ENCODE data around the gene NAP1L1. TPM values are rescaled to one million over a fixed set of nuclear protein-coding genes. Genes with fewer than 3 reads are reported as not detected.

Gene NAP1L1
- total RNA-seq, 1 donor from 2014 or later = 1,539 TPM

DNA sequence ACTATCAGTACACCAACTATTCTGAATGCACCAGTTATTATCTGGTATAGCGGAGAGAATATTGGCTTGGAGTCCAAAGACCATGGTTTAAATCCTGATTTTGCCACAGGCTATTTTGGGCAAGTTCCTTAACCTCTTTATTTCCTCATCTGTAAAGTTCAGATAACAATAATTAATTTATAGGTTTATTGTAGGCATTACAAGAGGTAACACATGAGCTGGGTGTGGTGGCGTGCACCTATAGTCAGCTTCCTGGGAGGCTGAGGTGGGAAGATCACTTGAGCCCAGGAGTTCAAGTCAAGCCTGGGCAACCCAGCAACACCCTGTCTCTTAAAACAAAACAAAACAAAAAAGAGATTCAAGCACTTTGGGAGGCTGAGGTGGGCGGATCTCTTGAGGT is 76.1 kb downstream of the NAP1L1 start:
- no peaks in the 10 kb centered on the region for H3K27me3 ChIP-seq
- H3K36me3 ChIP-seq = no peaks in the 10 kb centered on the region
- no peak for TF ChIP-seq CTCF (IDR thresholded peaks at IDR 0.05)
- no peak for TF ChIP-seq EZH2phosphoT487 (IDR thresholded peaks at IDR 0.05)
- no peak for TF ChIP-seq EZH2 (IDR thresholded peaks at IDR 0.05)
- H3K4me1 ChIP-seq = peaks cover 10% of the 10 kb centered on the region
- no peaks in the 10 kb centered on the region for H3F3A ChIP-seq (ENCODE audit: low read depth)
- no peak overlapping the region for H3K4me3 Mint-ChIP-seq
- peaks cover 12% of the 10 kb centered on the region for H3K9me3 Mint-ChIP-seq
- no peaks in the 10 kb centered on the region for H3K79me2 ChIP-seq (ENCODE audit: low read depth)
- no peak overlapping the region for H3K4me3 ChIP-seq
- no peak overlapping the region for H2AFZ ChIP-seq (replicated peaks)
- no peaks in the 10 kb centered on the region for H3K9me3 ChIP-seq (ENCODE audit: low read depth)
- peaks cover 1% of the 10 kb centered on the region for H3K36me3 Mint-ChIP-seq
- H3K9ac ChIP-seq = no peak overlapping the region
- no peak overlapping the region for H3K27ac Mint-ChIP-seq
- no peaks in the 10 kb centered on the region for H4K20me1 ChIP-seq (ENCODE audit: low read depth)
- no peak for DNase-seq (ENCODE audit: low spot score)
- no peak overlapping the region for H3K27ac ChIP-seq
- H3K27me3 Mint-ChIP-seq (ENCODE audit: insufficient read depth, low read depth) = peaks cover 8% of the 10 kb centered on the region
- H3K4me2 ChIP-seq = no peak overlapping the region
- peaks cover 11% of the 10 kb centered on the region for H3K4me1 Mint-ChIP-seq

DNA sequence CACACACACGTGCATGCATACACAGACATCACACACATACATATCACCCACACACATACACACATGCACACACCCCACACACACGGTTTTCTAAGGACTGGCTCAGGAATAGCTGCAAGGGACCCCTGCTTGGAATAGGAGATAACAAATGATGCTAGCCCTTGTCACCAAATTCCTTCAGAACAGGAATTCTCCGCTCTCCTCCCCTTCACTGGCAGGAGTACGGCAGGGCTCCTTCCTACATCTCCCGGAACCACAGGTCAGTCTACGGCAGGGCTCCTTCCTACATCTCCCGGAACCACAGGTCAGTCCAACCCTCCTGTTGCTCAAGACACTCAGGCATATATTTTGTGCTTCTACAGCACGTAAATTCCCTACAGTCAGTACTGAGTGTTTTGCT is 76.8 kb downstream of the NAP1L1 start:
- Mint-ChIP-seq H3K27me3 (ENCODE audit: insufficient read depth, low read depth) (peaks cover 8% of the 10 kb centered on the region), H3K27ac (no peak overlapping the region), H3K4me1 (peaks cover 13% of the 10 kb centered on the region), H3K9me3 (peaks cover 14% of the 10 kb centered on the region), H3K4me3 (no peak overlapping the region), H3K36me3 (peaks cover 1% of the 10 kb centered on the region)
- TF ChIP-seq CTCF (IDR thresholded peaks at IDR 0.05) = no peak
- TF ChIP-seq EZH2phosphoT487 (IDR thresholded peaks at IDR 0.05) = no peak
- TF ChIP-seq EZH2 (IDR thresholded peaks at IDR 0.05) = no peak
- no peak overlapping the region for H3K9ac ChIP-seq
- no peak overlapping the region for H3K4me2 ChIP-seq
- H2AFZ ChIP-seq (replicated peaks) = no peak overlapping the region
- H3K36me3 ChIP-seq = no peaks in the 10 kb centered on the region
- H3K79me2 ChIP-seq (ENCODE audit: low read depth) = no peaks in the 10 kb centered on the region
- DNase-seq (ENCODE audit: low spot score) = peak; percentile 26
- no peaks in the 10 kb centered on the region for H4K20me1 ChIP-seq (ENCODE audit: low read depth)
- peaks cover 10% of the 10 kb centered on the region for H3K4me1 ChIP-seq
- no peak overlapping the region for H3K4me3 ChIP-seq
- H3F3A ChIP-seq (ENCODE audit: low read depth) = no peaks in the 10 kb centered on the region
- H3K9me3 ChIP-seq (ENCODE audit: low read depth) = no peaks in the 10 kb centered on the region
- H3K27ac ChIP-seq = no peak overlapping the region
- no peaks in the 10 kb centered on the region for H3K27me3 ChIP-seq

DNA sequence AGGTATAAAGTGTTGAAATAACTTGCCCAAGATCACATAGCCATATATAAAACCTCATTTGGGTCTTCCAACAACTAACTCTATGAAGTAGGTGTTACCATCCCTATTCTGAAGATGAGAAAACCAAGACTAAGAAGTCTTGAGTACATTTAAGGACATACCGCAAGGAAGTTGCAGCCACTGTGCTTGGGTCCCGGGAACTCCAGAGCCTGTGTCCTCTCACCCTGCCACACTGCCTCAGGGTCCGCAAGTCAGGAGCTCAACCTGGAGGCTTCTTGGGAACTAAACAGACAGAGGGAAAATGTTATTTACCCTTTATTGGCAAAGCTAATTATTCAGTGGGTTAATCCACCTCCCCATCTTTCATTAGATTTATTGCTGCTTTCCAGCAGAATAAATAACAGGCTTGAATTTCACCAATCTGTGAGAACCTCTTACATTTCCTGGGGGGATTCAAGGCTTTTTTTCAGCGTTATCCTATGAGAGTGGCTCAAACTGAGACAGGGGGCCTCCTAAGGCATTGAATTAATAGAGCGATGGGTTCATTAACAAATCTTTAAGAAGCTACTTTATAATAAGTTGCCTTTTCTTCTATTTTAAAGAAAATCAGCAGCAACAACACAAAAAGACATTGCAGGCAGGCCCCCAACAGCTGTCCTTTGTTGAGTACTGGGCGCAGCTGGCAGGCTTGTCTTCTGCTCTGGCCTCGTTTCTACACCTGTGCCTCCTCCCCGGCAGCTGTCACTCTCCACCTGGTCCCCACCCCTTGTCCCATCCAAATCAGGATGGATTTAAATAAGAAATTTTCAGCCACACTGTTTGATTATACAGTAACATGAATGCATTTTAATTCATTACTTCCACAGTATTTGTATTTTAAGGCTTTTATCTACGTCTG is 78.2 kb downstream of the NAP1L1 start:
- TF ChIP-seq EZH2 (IDR thresholded peaks at IDR 0.05) (no peak), CTCF (IDR thresholded peaks at IDR 0.05) (no peak), EZH2phosphoT487 (IDR thresholded peaks at IDR 0.05) (no peak)
- H3K27me3 Mint-ChIP-seq (ENCODE audit: insufficient read depth, low read depth) = peaks cover 5% of the 10 kb centered on the region
- Histone ChIP-seq H3K4me3 (no peak overlapping the region), H3K79me2 (ENCODE audit: low read depth) (no peaks in the 10 kb centered on the region), H2AFZ (replicated peaks) (no peak overlapping the region), H3K9me3 (ENCODE audit: low read depth) (no peaks in the 10 kb centered on the region), H3K9ac (no peak overlapping the region), H4K20me1 (ENCODE audit: low read depth) (no peaks in the 10 kb centered on the region), H3F3A (ENCODE audit: low read depth) (no peaks in the 10 kb centered on the region), H3K4me1 (peaks cover 10% of the 10 kb centered on the region), H3K4me2 (no peak overlapping the region), H3K27ac (no peak overlapping the region), H3K36me3 (no peaks in the 10 kb centered on the region), H3K27me3 (no peaks in the 10 kb centered on the region)
- DNase-seq (ENCODE audit: low spot score) = no peak
- H3K4me1 Mint-ChIP-seq = peaks cover 11% of the 10 kb centered on the region
- peaks cover 14% of the 10 kb centered on the region for H3K9me3 Mint-ChIP-seq
- no peak overlapping the region for H3K4me3 Mint-ChIP-seq
- peaks cover 1% of the 10 kb centered on the region for H3K36me3 Mint-ChIP-seq
- H3K27ac Mint-ChIP-seq = no peak overlapping the region
